Myocyte (in vitro differentiated cells): ENCODE data around the gene CACNA1E. TPM values are rescaled to one million over a fixed set of nuclear protein-coding genes. Genes with fewer than 3 reads are reported as not detected.

ENCODE experiments used
- DNase-seq: peaks from one replicate; pipeline ENCODE4 v3.0.0-alpha.2; 2012; ENCODE audit warnings: low read depth
- total RNA-seq: library from RNA; depleted of rRNA; stranded (reverse); fragments of >200 nt; gene quantifications from 2 replicates; pipeline ENCODE4 v1.2.3, GENCODE V29; 2014

CACNA1E gene
- total RNA-seq, 1 donor from 2014 or later: 0.75 TPM

DNA sequence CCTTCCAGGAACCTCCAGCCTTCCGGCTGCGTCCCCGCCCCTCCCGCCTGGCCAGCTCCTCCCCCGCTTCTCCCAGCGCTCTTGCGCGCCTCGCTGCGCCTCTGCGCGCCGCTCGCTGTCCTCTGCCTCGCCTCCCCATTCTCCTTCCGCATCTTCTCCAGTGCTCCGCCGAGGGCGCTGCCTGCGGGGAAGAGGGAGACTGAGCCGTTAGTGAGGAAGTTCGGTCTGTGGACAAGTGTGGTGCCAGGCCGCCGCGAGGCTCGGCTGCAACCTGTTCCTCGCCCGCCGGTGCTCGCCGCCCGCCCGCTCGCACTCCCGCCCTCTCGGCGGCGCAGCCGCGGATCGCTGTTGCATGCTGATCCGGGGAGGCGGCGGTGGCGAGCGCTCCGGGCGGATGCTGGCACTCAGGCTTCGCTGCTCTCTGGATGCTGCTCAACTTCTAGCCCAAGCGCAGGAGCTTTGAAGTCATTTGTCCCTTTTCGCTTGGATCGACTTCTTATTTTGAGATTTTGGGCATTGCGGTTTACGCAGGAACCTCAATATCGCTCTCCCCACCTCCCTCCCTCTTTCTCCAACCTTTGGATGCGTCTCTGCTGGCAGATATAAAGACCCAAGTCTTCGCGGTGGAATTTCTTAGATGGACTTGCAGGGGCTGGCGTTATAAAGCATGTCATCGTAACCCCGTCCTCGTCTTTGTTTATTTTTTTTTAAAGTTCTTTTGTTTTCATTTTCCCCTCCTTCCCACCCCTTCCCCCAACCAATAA lies 614 bp upstream of the CACNA1E start:
- DNase-seq: no peak

DNA sequence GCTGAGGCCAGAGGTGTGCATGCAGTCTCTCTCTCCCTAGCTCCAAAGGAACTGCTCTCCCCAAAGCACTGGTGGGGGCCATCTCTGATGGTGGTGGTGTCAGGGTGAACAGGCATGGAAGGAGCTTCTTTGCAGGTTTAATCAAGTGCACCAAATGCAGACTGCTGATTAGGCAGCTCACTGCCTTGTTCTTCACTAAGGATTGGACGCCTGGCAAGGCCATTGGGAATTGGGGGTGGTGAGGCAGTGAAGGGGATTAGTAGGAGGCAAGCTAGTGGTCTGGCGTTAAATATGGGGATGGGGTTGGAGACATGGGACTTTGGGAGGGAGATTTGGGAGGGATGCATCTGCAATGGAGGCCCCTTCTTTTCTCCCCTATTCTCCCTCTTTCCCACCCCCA lies 1.5 kb downstream of the CACNA1E start:
- no peak for DNase-seq

- peak; percentile 22 for DNase-seq
Measured at GRCh38 chr1:181485287-181486097, 2.2 kb downstream of the CACNA1E start.

DNA sequence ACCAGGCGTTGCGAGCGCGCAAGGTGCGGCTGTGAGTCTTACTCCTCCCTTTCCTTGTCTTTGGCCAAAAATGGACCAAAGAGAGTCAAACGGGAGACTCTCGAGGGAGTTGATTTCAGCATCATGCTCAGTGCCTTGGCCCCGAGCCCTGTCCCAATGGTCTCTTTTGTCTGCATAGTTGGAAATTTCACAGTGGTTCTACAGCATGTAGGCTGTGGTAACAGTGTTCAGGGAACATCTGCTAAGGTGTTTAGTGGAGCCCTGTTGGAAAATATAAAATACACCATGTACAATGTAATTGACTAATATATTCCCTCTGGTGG lies 2.7 kb downstream of the CACNA1E start:
- no peak for DNase-seq

DNA sequence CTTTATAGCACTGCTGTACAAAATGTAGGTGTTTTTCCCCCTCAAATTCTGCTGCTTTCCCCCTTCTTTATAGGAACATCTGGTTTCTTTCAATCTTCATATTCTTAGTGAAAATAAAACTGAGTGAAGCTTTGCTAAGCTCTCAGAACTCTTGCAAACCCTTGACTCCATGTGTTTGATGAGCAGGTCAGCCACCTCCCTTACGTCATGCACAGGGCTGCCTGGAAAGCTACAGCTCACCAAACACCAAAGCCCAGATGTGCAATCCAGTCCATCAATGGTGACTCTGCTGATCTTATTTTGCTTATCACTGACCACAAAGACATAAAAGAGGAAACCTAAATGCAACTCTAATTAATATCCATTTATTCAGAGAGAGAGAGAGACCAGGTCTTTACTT lies 5.5 kb downstream of the CACNA1E start:
- DNase-seq: no peak

GRCh38 chr1:181490276-181490675 lies 7.0 kb downstream of the CACNA1E start:
- no peak for DNase-seq

GRCh38 chr1:181490740-181491712 lies 7.7 kb downstream of the CACNA1E start:
- no peak for DNase-seq

DNA sequence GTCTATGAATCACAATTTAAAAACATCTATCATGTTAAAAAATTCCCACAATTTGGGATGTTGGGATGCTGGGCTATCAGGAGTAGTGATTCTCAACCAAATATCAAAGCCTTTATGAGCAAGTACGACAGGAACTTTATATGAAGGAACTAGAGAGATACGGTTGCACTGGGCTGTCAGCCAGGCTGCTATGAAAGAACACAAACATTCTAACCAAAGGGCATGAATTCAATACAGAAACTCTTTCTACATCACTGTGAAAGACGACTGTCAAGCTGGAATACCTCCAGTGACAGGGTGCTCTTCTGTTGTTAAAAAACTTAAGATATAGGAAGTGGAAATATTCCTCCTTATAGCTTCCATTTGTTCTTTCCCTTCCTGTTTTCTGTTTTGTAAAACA lies 9.8 kb downstream of the CACNA1E start:
- DNase-seq: no peak

DNA sequence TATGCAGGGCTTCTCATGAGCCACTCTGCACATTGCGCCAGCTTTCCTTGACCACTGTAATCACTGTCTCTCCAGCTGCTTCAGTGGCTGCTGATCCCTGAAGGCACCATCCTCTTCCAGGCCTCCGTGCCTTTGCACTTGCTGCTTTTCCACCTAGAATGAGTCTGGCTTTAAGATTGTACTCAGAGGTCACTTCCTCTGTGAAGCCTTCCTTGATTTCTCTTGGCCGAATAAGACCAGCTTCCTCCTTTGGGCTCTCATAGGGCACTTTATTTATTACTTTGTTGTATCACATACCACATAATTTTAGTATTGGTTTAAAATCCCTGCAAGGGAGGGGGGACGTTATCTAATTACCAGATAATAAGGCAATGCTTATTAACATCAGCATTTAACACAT lies 10.6 kb downstream of the CACNA1E start:
- no peak for DNase-seq

DNA sequence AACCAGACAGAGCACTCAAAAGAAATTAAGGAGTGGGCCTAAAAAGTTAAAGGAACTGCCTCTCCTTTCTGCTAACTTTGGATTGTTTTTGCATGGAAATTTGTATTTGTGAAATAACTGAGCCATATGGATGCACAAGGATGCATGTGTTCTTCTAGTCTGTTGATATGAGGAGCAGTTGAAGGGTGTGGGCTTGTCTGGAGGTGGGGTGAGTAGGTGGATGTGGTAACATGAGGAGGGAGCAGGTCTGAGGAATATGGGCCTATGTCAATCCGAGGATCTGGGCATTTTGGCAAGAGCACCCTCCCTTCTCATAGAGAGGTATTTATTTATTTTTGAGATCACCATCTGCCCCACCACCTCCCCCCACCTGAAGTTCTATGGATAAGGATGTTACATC lies 13.4 kb downstream of the CACNA1E start:
- no peak for DNase-seq

DNA sequence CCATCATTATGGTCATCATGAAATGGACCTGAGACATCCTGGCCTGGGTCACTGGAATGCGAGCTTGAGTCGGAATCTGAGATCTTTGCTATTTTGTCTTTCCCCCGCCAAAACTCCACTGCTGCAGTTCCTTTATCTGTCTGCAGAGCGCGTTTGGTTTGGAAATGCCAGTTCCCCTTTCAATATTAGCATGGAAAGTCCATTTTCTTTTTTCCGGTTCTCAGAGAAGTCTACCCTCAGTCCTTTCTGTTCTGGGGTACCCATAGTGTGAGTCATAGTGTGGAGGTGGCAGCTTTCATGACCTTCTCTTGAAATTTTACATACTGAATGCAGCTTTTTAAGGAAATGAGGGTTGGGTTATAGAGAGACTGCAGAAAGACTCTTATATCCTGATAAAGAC lies 14.6 kb downstream of the CACNA1E start:
- no peak for DNase-seq

DNA sequence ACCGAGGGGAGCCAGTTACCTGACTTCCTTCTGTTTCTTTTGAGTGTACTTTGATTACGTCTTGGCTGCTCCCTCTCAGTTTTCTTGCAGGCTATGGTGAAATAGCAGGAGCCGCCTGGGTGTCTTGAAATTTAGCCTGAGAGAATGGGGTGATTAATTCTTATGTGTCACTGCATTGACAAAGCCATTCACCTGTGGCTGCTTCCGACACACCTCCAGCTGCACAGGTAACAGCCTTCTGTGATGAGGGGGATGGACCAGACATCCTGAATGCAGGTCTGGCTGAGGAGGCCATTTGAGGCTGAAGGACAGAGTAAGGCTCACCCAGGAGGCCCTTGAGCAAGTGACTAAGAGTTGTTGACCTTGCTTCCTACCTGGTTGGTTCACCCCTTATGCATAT lies 16.5 kb downstream of the CACNA1E start:
- DNase-seq: no peak

- DNase-seq: no peak
Measured at GRCh38 chr1:181500636-181501035, 17.3 kb downstream of the CACNA1E start.

DNA sequence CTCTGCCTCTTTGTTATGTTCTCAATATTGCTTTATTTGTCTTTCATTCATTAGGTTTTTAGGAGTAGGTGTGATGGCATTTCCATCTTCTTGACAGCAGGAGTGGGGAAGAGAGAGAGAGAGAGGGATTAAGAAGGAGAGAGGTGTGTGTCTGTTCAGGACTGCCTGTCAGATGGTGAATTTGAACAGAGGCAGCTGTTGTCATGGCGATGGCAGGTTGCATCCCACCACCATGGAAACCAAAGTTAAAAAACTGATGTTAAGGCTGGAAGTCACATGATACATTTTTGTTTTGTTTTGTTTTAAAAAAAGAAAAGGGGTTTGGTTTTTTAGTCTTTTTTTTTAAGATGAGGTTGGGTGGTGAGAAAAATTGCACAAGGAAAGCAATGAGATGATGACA lies 18.3 kb downstream of the CACNA1E start:
- DNase-seq: no peak

- peak; percentile 4 for DNase-seq
Measured at GRCh38 chr1:181503171-181503810, 20.0 kb downstream of the CACNA1E start.

DNA sequence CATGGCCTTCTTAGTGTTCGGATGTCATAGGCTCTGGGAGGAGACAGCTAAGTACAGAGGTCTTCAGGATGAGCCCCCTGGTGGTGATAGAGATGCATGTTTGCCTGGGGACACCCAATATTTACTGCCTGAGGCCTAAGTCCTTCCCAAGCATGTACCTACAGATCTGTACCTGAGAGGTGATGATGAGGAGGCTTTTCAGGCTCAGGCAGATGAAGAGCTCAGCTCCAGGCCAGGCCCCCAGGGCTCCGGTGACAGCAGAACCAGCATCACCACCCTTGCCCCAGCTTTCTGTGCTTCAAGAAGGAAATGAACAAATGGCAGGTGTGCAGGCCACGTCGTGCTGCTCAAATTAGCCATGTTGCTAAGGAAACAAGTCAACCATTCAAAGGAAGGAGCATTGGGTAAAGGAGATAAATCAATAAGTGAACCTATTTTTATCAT lies 21.1 kb downstream of the CACNA1E start:
- DNase-seq: no peak

GRCh38 chr1:181506563-181507353 lies 23.4 kb downstream of the CACNA1E start:
- DNase-seq: no peak

- peak; percentile 5 for DNase-seq
Measured at GRCh38 chr1:181508486-181509165, 25.3 kb downstream of the CACNA1E start.

- peak; percentile 3 for DNase-seq
Measured at GRCh38 chr1:181513786-181514297, 30.5 kb downstream of the CACNA1E start.
